CD14-positive monocyte (primary cell): ENCODE data around the gene ATP2B1. TPM values are rescaled to one million over a fixed set of nuclear protein-coding genes. Genes with fewer than 3 reads are reported as not detected.

Experiments
- DNase-seq, 3 donors: peaks; one replicate each; pipeline ENCODE4 v3.0.0-alpha.2; 2011 to 2022
- H2AFZ ChIP-seq: 2 replicates; pipeline ENCODE4 v1.6.0; 2012; ENCODE audit warnings: mild to moderate bottlenecking, low read depth, low read length, inconsistent platforms; ENCODE audit not compliant: insufficient read depth, poor library complexity, severe bottlenecking
- H3K27ac ChIP-seq, 2 donors: 1 replicate in 1 of 2; 2 replicates in 1 of 2; pipeline ENCODE4 v1.5.1; 2012 to 2013; ENCODE audit warnings: low read length in 2 of 2, control low read depth in 1 of 2, inconsistent platforms in 1 of 2, low read depth in 1 of 2, mild to moderate bottlenecking in 1 of 2
- H3K27me3 ChIP-seq, 2 donors: one replicate each; pipeline versions ENCODE4 v1.6.0 to v1.6.1; 2011 to 2013; ENCODE audit warnings: low read length in 2 of 2; ENCODE audit not compliant: control insufficient read depth in 2 of 2, insufficient read depth in 2 of 2
- H3K36me3 ChIP-seq, 2 donors: replicated peaks in 1 of 2; 1 replicate in 1 of 2; 2 replicates in 1 of 2; pipeline versions ENCODE4 v1.5.1 to v1.6.1; 2012 to 2013; ENCODE audit warnings: low read length in 2 of 2, control low read depth in 1 of 2, inconsistent platforms in 1 of 2, mild to moderate bottlenecking in 1 of 2; ENCODE audit not compliant: insufficient read depth in 2 of 2, control insufficient read depth in 1 of 2
- H3K4me1 ChIP-seq, 2 donors: 1 replicate in 1 of 2; 2 replicates in 1 of 2; pipeline versions ENCODE4 v1.5.1 to v1.6.1; 2012 to 2013; ENCODE audit warnings: low read length in 2 of 2, control low read depth in 1 of 2, inconsistent platforms in 1 of 2, mild to moderate bottlenecking in 1 of 2, moderate library complexity in 1 of 2; ENCODE audit not compliant: insufficient read depth in 2 of 2, control insufficient read depth in 1 of 2
- H3K4me2 ChIP-seq: replicated peaks from 2 replicates; pipeline ENCODE3; 2012; ENCODE audit warnings: low read length, moderate library complexity, mild to moderate bottlenecking; ENCODE audit not compliant: poor library complexity, severe bottlenecking; ENCODE audit errors: extremely low read depth
- H3K4me3 ChIP-seq, 3 experiments: fragments of 200-600 bp in 1 of 3; sonication (generic) in 1 of 3; replicated peaks in 1 of 3; 1 replicate in 2 of 3; 2 replicates in 1 of 3; pipeline ENCODE4 v1.5.1; 2011 to 2013; ENCODE audit warnings: low read length in 3 of 3, mild to moderate bottlenecking in 3 of 3, control low read depth in 2 of 3, low read depth in 2 of 3, inconsistent platforms in 1 of 3, moderate library complexity in 1 of 3
- H3K79me2 ChIP-seq: 2 replicates; pipeline ENCODE4 v1.6.0; 2012; ENCODE audit warnings: mild to moderate bottlenecking, control low read depth, inconsistent platforms, low read length, moderate library complexity; ENCODE audit not compliant: insufficient read depth
- H3K9ac ChIP-seq: 2 replicates; pipeline ENCODE4 v1.6.0; 2017; ENCODE audit warnings: low read length, mild to moderate bottlenecking; ENCODE audit not compliant: insufficient read depth, poor library complexity, severe bottlenecking
- H3K9me3 ChIP-seq, 2 donors: replicated peaks in 1 of 2; 1 replicate in 1 of 2; 2 replicates in 1 of 2; pipeline versions ENCODE4 v1.5.1 to v1.6.1; 2012 to 2013; ENCODE audit warnings: low read length in 2 of 2, control low read depth in 1 of 2; ENCODE audit not compliant: control insufficient read depth in 1 of 2, insufficient read depth in 1 of 2
- H4K20me1 ChIP-seq: 2 replicates; pipeline ENCODE4 v1.6.0; 2012; ENCODE audit warnings: mild to moderate bottlenecking, low read length, control low read depth, moderate library complexity; ENCODE audit not compliant: insufficient read depth
- H3K27ac Mint-ChIP-seq, 7 donors: one replicate each; pipeline ENCODE4 v1.8.0; 2020; ENCODE audit warnings: mild to moderate bottlenecking in 7 of 7, mixed read lengths in 7 of 7, moderate library complexity in 6 of 7, inconsistent platforms in 2 of 7
- H3K27me3 Mint-ChIP-seq, 3 donors: one replicate each; pipeline ENCODE4 v1.8.0; 2021 to 2022; ENCODE audit warnings: low read depth in 3 of 3, mild to moderate bottlenecking in 3 of 3, mixed read lengths in 3 of 3, moderate library complexity in 3 of 3, inconsistent platforms in 1 of 3
- H3K36me3 Mint-ChIP-seq, 2 donors: one replicate each; pipeline ENCODE4 v1.8.0; 2020; ENCODE audit warnings: mixed read lengths in 2 of 2, inconsistent platforms in 1 of 2, mild to moderate bottlenecking in 1 of 2
- H3K4me1 Mint-ChIP-seq: one replicate; pipeline ENCODE4 v1.8.0; 2020; ENCODE audit warnings: mild to moderate bottlenecking, mixed read lengths
- H3K4me3 Mint-ChIP-seq, 2 donors: one replicate each; pipeline ENCODE4 v1.8.0; 2020; ENCODE audit warnings: mild to moderate bottlenecking in 2 of 2, mixed read lengths in 2 of 2, moderate library complexity in 1 of 2
- H3K9me3 Mint-ChIP-seq, 7 donors: one replicate each; pipeline ENCODE4 v1.8.0; 2020 to 2022; ENCODE audit warnings: mixed read lengths in 7 of 7, mild to moderate bottlenecking in 6 of 7, moderate library complexity in 6 of 7, inconsistent platforms in 2 of 7
- WGBS: methylation state at CpG from one replicate; pipeline ENCODE4 v1.1.5; 2013; ENCODE audit warnings: missing lambda C conversion rate; ENCODE audit not compliant: insufficient coverage; 5-methylcytosine and 5-hydroxymethylcytosine counted together
- intact Hi-C, 2 donors: fragments of 100-400 bp; cut with micrococcal nuclease; formaldehyde crosslinking; loops; one replicate each; pipeline versions ENCODE4 v1.15.0 to v1.15.1; 2023
- polyA plus RNA-seq, 3 donors: library from polyadenylated mRNA; depleted of rRNA in 1 of 3; unstranded in 2 of 3; stranded (reverse) in 1 of 3; fragments of 300-500 nt in 2 of 3; fragments of >200 nt in 1 of 3; fragmentation: Illumina TruSeq in 2 of 3; gene quantifications; 1 replicate in 2 of 3; 2 replicates in 1 of 3; pipeline ENCODE4 v1.2.3, GENCODE V29; 2012 to 2021
- TF ChIP-seq, protein P1 (sequence below): fragments of 200-600 bp; IDR thresholded peaks from one replicate; pipeline ENCODE4 v1.8.0; 2022; ENCODE audit warnings: antibody characterized with exemption, mild to moderate bottlenecking

ATP2B1 gene
- polyA plus RNA-seq, 3 donors = 35.9 to 59.3 (median 53.9) TPM

DNA sequence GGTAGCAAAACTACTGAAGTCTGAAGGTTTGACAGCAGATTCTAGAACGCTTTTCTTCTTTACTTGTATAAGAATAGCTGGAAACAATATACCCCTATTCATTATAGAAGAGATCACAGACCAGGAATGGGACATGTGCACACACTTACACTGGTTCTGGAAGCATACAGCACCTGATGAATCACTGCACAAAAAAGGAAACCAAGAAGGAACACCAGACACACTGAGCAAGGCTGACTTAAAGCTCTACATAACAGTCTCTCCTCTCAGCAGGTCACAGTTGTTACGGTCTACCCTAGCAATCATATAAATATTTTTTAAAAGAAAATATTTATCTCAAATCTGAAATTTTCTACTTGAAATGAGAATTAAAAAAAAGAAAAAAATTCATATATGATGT, 13.5 kb downstream of the ATP2B1 start:
- H2AFZ ChIP-seq = no peak overlapping the region
- Mint-ChIP-seq H3K36me3 (peaks cover 32 to 38% of the 10 kb centered on the region in 2 donors), H3K4me1 (peaks cover 29% of the 10 kb centered on the region), H3K9me3 (no peaks in the 10 kb centered on the region), H3K27ac (no peak overlapping the region), H3K27me3 (no peaks in the 10 kb centered on the region), H3K4me3 (no peak overlapping the region)
- H3K4me2 ChIP-seq = no peak overlapping the region
- no peaks in the 10 kb centered on the region for H3K27me3 ChIP-seq
- H3K79me2 ChIP-seq = peaks cover 99% of the 10 kb centered on the region
- H3K9me3 ChIP-seq = no peaks in the 10 kb centered on the region
- no peak overlapping the region for H3K27ac ChIP-seq
- H3K4me3 ChIP-seq = no peak overlapping the region
- peaks cover 10 to 15% of the 10 kb centered on the region in 2 donors for H3K4me1 ChIP-seq
- TF ChIP-seq, protein P1, sequence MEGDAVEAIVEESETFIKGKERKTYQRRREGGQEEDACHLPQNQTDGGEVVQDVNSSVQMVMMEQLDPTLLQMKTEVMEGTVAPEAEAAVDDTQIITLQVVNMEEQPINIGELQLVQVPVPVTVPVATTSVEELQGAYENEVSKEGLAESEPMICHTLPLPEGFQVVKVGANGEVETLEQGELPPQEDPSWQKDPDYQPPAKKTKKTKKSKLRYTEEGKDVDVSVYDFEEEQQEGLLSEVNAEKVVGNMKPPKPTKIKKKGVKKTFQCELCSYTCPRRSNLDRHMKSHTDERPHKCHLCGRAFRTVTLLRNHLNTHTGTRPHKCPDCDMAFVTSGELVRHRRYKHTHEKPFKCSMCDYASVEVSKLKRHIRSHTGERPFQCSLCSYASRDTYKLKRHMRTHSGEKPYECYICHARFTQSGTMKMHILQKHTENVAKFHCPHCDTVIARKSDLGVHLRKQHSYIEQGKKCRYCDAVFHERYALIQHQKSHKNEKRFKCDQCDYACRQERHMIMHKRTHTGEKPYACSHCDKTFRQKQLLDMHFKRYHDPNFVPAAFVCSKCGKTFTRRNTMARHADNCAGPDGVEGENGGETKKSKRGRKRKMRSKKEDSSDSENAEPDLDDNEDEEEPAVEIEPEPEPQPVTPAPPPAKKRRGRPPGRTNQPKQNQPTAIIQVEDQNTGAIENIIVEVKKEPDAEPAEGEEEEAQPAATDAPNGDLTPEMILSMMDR = no peak
- no peaks in the 10 kb centered on the region for H3K36me3 ChIP-seq
- H3K9ac ChIP-seq = no peak overlapping the region
- no CpG with 5 or more reads among the region's 2 CpGs for WGBS
- DNase-seq = peak in 1 of 3 donors; percentile 30
- peaks cover 100% of the 10 kb centered on the region for H4K20me1 ChIP-seq
- intact Hi-C loops = no loop called here

- peaks cover 10 to 15% of the 10 kb centered on the region in 2 donors for H3K4me1 ChIP-seq
- H3K27me3 ChIP-seq = no peaks in the 10 kb centered on the region
- DNase-seq = no peak
- peaks cover 31 to 37% of the 10 kb centered on the region in 2 donors for H3K36me3 Mint-ChIP-seq
- H3K4me3 Mint-ChIP-seq = no peak overlapping the region
- H3K27me3 Mint-ChIP-seq = no peaks in the 10 kb centered on the region
- no peaks in the 10 kb centered on the region for H3K36me3 ChIP-seq
- H3K79me2 ChIP-seq = peaks cover 99% of the 10 kb centered on the region
- no peaks in the 10 kb centered on the region for H3K9me3 Mint-ChIP-seq
- H3K27ac Mint-ChIP-seq = peak overlapping the region in 1 of 7 donors; percentile 71
- no peak overlapping the region for H3K4me2 ChIP-seq
- peaks cover 29% of the 10 kb centered on the region for H3K4me1 Mint-ChIP-seq
- no peak overlapping the region for H3K9ac ChIP-seq
- no peak overlapping the region for H3K27ac ChIP-seq
- peaks cover 100% of the 10 kb centered on the region for H4K20me1 ChIP-seq
- TF ChIP-seq, protein P1 = no peak
- H3K4me3 ChIP-seq = no peak overlapping the region
- H3K9me3 ChIP-seq = no peaks in the 10 kb centered on the region
- intact Hi-C loops = no loop called here
- H2AFZ ChIP-seq = no peak overlapping the region
- WGBS = no CpG with 5 or more reads among the region's 5 CpGs
Measured at GRCh38 chr12:89694542-89694941, 14.1 kb downstream of the ATP2B1 start.
